KMS-11 (cell line): ENCODE measurements around the gene ANKRD34B.

Source experiments
- H2AFZ ChIP-seq: fragments of 200-600 bp; sonication (generic); 2 replicates; pipeline ENCODE4 v1.6.1; 2016; ENCODE audit warnings: antibody characterized with exemption, mixed run types, low read depth
- H3K27ac ChIP-seq: fragments of 200-600 bp; sonication (generic); 2 replicates; pipeline ENCODE4 v1.6.1; 2016; ENCODE audit warnings: mild to moderate bottlenecking, mixed run types
- H3K27me3 ChIP-seq: fragments of 200-600 bp; sonication (generic); 2 replicates; pipeline ENCODE4 v1.6.1; 2017; ENCODE audit warnings: mild to moderate bottlenecking, low read depth, mixed run types, moderate library complexity; ENCODE audit not compliant: insufficient read depth
- H3K36me3 ChIP-seq: fragments of 200-600 bp; sonication (generic); 2 replicates; pipeline ENCODE4 v1.6.1; 2017; ENCODE audit warnings: mild to moderate bottlenecking, mixed run types; ENCODE audit not compliant: insufficient read depth
- H3K4me1 ChIP-seq: fragments of 200-600 bp; sonication (generic); 2 replicates; pipeline ENCODE4 v1.6.1; 2016; ENCODE audit warnings: mild to moderate bottlenecking, low read depth, mixed run types; ENCODE audit not compliant: poor library complexity, severe bottlenecking
- H3K4me2 ChIP-seq: fragments of 200-600 bp; sonication (generic); 2 replicates; pipeline ENCODE4 v1.7.0; 2016; ENCODE audit warnings: mild to moderate bottlenecking, mixed run types
- H3K4me3 ChIP-seq: fragments of 200-600 bp; sonication (generic); IDR thresholded peaks from 2 replicates; pipeline ENCODE4 v1.6.1; 2017; ENCODE audit warnings: low read depth, low read length, mixed read lengths; ENCODE audit not compliant: insufficient read depth
- H3K79me2 ChIP-seq: fragments of 200-600 bp; sonication (generic); 2 replicates; pipeline ENCODE4 v1.6.1; 2016; ENCODE audit warnings: low read depth, mixed run types; ENCODE audit not compliant: insufficient read depth
- H3K9ac ChIP-seq: fragments of 200-600 bp; sonication (generic); 2 replicates; pipeline ENCODE4 v1.6.1; 2016; ENCODE audit warnings: mild to moderate bottlenecking, mixed run types
- H4K20me1 ChIP-seq: fragments of 200-600 bp; sonication (generic); 2 replicates; pipeline ENCODE4 v1.6.1; 2016; ENCODE audit warnings: mild to moderate bottlenecking, mixed run types; ENCODE audit not compliant: insufficient read depth
- CTCF ChIP-seq: fragments of 200-600 bp; sonication (generic); conservative IDR thresholded peaks from 2 replicates; pipeline ENCODE4 v1.6.1; 2017; ENCODE audit warnings: low read depth, mild to moderate bottlenecking, antibody characterized with exemption, low read length, moderate library complexity, mixed read lengths

ANKRD34B gene

DNA sequence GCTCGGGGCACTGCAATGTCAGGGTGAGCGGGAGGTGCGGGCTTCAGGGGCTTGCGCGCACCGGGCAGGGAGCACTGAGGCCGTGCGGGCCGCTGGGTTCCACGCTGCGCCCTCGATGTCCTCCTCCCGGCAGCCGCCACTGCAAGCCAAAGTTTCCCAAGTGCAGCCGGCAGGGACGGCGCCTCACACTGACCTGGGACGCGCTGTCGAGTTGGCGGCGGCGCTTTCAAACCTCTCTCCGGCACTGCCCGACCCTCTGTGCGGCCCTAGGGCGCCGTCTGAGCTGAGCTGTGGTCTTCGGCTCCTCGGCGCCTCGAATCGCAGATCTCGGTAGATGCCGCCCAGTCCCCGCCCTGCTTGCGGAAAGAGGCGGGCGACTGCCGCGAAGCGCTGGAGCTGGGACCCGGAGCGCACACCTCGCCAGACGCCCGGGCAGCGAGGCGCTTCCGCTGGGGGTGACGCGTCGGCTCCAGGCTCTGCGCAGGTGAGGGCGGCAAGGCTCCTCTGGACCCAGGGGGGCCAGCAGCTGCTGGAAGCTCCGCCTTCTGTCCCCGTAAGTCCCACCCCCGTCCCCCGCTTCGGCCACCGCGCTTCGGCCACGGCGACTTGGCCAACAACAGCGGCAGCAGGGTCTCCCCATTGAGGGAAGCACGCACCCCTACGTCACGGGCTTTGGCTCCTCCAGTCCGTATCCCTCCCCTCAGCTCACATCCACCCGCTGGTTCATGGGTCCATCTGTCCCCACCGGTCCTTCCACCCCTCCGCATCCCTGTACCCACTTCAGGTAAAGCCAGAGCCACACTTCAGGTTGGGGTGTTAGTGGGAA, at the start of gene ANKRD34B:
Gene ANKRD34B, minus strand, starts transcription at position 320 of the 826 bp plus-strand sequence. CDS start 10,261 bp downstream, outside the sequence.
- Histone ChIP-seq H3K36me3 (no peaks in the 10 kb centered on the region), H3K4me1 (no peaks in the 10 kb centered on the region), H3K4me2 (no peak within 1 kb of the TSS), H3K4me3 (no peak within 1 kb of the TSS), H3K79me2 (no peaks in the 10 kb centered on the region), H3K9ac (no peak within 1 kb of the TSS), H4K20me1 (no peaks in the 10 kb centered on the region), H2AFZ (no peak within 1 kb of the TSS), H3K27me3 (no peaks in the 10 kb centered on the region), H3K27ac (no peak within 1 kb of the TSS)
- TF ChIP-seq CTCF, result no peak

DNA sequence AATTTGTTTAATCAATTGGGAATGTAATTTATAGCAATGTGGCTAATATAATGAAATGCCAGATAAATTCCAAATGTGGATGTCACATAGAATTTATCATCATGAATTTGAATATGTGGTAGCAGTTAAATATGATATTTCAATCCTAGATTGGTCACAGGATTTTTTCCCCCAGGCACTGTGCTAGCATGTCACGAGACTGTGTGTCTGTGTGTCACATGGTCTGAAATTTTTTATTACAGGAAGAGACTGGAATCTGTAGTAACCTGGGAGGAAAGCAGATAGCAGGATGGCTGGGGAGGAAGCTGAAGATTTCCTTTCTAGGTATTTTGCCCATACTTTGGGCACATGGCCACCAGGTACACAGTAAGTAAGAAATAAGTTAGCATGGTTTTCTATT, 49.0 kb upstream of the ANKRD34B start:
- H3K36me3 ChIP-seq, result no peaks in the 10 kb centered on the region
- H4K20me1 ChIP-seq, result no peaks in the 10 kb centered on the region
- no peak overlapping the region for H3K9ac ChIP-seq
- H3K4me3 ChIP-seq, result no peak overlapping the region
- no peak overlapping the region for H3K27ac ChIP-seq
- H3K4me2 ChIP-seq, result no peak overlapping the region
- H2AFZ ChIP-seq, result no peak overlapping the region
- H3K27me3 ChIP-seq, result no peaks in the 10 kb centered on the region
- no peaks in the 10 kb centered on the region for H3K4me1 ChIP-seq
- no peak for TF ChIP-seq CTCF
- no peaks in the 10 kb centered on the region for H3K79me2 ChIP-seq

DNA sequence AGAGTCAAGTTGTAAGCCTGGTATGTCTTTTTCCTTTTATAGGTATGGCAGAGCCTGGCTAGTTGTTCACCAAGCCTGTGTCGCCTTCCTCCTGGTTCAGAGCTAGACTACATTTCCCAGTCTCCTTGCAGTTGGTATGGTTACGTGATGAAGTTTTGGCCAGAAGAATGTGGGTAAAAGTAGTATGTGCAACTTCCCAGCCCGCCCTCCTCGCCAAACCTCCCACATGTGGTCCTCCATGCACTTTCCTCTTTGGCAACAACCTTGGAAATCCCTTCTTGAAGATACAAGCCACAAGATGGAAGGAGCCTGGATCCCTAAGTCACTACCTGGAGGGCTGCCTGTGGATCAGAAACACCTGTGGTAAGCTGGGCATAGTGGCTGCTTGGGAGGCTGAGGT, 48.4 kb upstream of the ANKRD34B start:
- Histone ChIP-seq H3K4me1 (no peaks in the 10 kb centered on the region), H3K9ac (no peak overlapping the region), H3K27me3 (no peaks in the 10 kb centered on the region), H3K4me2 (no peak overlapping the region), H3K79me2 (no peaks in the 10 kb centered on the region), H3K36me3 (no peaks in the 10 kb centered on the region), H4K20me1 (no peaks in the 10 kb centered on the region), H3K27ac (no peak overlapping the region), H2AFZ (no peak overlapping the region), H3K4me3 (no peak overlapping the region)
- no peak for TF ChIP-seq CTCF

DNA sequence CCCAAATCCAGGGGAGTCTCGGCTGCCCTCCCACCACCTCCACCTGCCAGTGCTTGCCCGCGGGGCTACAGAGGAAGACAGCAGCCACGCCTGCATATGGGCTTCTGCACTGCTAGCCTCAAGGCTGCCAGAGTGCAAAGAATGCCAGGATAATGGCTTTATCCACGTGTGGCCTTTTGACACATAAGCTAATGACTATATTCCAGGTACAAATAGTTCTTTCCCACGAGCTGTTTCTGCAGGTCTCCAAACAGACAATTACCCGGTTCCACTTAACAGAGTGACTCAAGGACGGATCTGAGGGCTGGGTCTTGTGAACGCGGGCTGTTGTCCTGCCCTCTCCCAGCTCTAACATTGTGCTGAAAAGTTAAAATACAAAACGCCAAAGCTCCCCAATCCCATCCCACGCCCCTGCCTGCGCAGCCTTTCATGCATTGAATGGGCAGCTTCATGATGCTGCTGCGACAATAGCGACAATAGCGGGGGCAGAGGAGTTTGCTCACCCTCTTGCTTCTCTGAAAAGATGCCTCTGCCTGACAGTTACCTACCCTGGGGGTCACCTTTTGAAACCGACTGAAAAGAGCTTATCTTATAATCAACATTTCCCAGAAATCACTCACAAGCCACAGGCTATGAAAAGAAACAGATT, 45.3 kb upstream of the ANKRD34B start:
- H3K27me3 ChIP-seq, result no peaks in the 10 kb centered on the region
- H4K20me1 ChIP-seq, result no peaks in the 10 kb centered on the region
- H3K4me3 ChIP-seq, result no peak overlapping the region
- no peak overlapping the region for H3K4me2 ChIP-seq
- H3K4me1 ChIP-seq, result no peaks in the 10 kb centered on the region
- H3K79me2 ChIP-seq, result no peaks in the 10 kb centered on the region
- H3K27ac ChIP-seq, result no peak overlapping the region
- no peak for TF ChIP-seq CTCF
- H3K36me3 ChIP-seq, result no peaks in the 10 kb centered on the region
- no peak overlapping the region for H3K9ac ChIP-seq
- H2AFZ ChIP-seq, result no peak overlapping the region
